CMK (cell line): Measurements from ENCODE around the gene AP2A1.

Experiments
- DNase-seq: peaks from one replicate; pipeline ENCODE4 v3.0.0-alpha.2; 2010; ENCODE audit warnings: low read depth

The AP2A1 gene

DNA sequence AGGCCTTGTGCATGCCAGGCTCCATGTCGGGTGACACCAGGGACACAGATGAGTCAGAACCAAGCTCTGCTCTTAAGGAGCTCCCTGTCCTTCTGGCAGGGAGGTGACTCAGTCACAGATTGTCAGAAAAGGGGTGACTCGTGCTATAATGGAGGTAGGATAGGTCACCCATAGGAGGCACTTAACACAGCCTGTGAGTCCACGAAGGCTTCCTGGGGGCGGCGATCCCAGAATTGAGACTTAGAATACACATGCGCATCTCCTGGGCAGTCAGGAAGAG lies 26.7 kb downstream of the AP2A1 start:
- DNase-seq = no peak

DNA sequence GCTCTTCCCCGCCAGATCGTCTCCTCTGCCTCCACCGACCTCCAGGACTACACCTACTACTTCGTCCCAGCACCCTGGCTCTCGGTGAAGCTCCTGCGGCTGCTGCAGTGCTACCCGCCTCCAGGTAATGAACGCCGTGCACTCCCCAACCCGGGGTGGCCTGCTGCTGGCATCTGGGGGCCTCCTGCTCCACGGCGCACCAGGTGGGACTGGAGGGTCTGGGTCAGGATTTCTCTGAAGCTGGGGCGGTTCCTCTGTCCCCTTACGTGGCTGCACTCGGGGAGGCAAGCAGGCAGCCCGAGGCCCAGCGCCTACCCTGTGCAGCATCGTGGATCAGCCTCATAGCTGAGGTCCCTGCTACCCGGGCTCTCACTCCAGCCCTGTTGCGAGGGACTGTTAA lies 28.8 kb downstream of the AP2A1 start:
- no peak for DNase-seq

DNA sequence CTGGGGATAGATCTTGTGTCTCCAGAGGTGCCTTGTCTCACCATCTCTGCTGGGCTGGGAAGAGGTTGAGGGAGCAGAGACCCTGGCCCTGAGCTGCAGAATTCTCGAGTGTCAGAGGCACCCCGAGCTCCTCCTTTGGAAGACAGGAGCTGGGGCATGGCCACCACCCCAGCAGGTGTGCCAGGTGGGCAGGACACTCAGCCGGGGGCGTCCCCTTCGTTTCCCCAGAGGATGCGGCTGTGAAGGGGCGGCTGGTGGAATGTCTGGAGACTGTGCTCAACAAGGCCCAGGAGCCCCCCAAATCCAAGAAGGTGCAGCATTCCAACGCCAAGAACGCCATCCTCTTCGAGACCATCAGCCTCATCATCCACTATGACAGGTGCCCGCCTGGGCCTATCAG lies 31.8 kb downstream of the AP2A1 start:
- DNase-seq = no peak

DNA sequence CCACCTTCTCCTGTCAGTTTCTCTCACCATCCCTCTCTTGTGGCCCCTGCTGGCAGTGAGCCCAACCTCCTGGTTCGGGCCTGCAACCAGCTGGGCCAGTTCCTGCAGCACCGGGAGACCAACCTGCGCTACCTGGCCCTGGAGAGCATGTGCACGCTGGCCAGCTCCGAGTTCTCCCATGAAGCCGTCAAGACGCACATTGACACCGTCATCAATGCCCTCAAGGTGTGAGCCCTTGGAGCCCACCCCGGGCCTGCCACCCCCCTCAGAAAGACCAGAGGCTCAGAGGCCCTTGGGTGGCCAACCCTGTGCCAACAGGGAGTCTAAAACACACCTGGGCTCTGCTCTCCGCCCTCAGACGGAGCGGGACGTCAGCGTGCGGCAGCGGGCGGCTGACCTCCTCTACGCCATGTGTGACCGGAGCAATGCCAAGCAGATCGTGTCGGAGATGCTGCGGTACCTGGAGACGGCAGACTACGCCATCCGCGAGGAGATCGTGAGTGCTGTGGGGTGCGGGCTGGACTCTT lies 32.5 kb downstream of the AP2A1 start:
- no peak for DNase-seq

DNA sequence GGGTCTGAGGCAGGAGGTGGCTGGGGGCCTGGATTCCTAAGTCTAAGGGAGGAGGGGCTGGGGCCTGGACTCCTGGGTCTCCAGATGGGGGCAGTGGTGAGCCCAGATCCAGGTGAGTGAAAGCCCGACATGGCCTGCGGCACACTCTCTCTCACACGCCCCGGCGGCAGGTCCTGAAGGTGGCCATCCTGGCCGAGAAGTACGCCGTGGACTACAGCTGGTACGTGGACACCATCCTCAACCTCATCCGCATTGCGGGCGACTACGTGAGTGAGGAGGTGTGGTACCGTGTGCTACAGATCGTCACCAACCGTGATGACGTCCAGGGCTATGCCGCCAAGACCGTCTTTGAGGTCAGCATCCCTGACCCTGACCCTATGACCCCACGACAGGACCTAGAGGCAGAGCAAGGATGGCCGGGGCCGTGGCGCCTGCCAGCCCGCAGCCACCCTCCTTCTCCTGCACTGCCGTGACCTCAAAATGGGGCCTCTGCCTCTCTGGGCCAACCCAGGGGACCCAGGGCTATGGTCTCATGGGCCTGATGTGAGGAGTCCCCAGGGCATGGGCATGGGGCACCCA lies 33.1 kb downstream of the AP2A1 start:
- no peak for DNase-seq

DNA sequence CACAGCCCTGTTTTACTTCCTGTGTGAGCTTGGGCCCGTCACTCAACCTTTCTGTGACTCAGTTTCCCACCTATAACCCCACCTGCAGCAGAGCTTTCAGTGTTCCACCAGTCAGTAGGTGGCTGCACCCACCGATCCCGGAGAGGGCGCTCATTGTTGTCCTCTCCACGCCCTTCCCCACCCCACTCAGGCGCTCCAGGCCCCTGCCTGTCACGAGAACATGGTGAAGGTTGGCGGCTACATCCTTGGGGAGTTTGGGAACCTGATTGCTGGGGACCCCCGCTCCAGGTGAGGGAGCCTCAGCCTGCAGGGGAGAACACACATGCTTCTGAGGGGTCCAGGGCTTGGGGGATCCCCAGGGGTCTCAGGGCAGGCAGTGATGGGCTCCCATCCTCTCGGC lies 34.0 kb downstream of the AP2A1 start:
- no peak for DNase-seq

DNA sequence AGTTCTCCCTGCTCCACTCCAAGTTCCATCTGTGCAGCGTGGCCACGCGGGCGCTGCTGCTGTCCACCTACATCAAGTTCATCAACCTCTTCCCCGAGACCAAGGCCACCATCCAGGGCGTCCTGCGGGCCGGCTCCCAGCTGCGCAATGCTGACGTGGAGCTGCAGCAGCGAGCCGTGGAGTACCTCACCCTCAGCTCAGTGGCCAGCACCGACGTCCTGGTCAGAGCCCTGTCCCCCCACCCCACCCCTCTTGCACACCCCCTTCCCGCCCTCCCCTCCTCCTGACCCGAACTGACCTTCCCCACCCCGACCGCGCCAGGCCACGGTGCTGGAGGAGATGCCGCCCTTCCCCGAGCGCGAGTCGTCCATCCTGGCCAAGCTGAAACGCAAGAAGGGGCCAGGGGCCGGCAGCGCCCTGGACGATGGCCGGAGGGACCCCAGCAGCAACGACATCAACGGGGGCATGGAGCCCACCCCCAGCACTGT lies 34.6 kb downstream of the AP2A1 start:
- no peak for DNase-seq

DNA sequence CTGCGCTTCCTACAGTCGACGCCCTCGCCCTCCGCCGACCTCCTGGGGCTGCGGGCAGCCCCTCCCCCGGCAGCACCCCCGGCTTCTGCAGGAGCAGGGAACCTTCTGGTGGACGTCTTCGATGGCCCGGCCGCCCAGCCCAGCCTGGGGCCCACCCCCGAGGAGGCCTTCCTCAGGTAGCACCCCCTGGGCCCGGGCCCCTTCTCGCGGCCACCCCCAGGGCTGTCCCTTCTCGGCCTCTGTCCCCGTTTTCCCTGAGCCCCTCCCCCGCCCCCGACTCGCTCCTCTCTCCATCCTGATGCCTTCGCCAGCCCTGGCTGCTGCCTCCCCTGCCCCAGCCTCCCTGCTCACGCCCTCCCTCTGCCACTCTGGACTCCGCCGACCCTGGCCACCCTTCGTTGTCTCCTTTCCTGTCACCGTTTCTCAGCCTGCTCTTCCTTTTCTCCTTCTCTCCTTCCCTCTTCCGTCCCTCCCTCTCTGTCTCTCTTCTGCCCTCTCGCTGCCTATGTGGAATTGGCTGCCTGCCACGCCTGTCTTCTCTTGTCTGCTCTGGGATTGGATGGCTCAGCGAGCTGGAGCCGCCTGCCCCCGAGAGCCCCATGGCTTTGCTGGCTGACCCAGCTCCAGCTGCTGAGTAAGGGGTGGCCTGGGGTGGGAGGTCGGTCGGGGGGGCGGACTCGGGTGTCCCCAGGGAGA lies 35.3 kb downstream of the AP2A1 start:
- no peak for DNase-seq

DNA sequence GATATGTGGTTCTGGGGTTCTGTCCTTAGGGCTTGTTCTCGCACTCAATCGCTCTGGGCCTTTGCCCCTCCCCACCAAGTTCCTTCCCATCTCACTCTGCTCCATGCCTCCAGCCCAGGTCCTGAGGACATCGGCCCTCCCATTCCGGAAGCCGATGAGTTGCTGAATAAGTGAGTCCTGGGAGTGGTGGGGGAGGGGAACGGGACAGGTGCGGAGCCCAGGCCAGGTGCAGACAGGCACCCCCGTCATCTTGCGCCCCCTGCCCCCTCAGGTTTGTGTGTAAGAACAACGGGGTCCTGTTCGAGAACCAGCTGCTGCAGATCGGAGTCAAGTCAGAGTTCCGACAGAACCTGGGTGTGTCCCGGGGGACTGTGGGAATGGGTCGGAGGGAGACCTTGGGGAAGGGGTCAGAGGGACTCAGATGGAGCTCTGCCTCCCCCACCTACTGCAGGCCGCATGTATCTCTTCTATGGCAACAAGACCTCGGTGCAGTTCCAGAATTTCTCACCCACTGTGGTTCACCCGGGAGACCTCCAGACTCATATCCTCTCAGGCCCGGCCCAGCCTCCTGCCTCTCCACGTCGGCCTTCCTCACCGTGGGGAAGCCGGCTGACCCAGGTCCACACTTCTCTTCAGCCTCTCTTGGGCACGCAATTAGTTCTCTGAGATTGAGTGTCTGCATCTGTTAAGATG lies 36.2 kb downstream of the AP2A1 start:
- no peak for DNase-seq

DNA sequence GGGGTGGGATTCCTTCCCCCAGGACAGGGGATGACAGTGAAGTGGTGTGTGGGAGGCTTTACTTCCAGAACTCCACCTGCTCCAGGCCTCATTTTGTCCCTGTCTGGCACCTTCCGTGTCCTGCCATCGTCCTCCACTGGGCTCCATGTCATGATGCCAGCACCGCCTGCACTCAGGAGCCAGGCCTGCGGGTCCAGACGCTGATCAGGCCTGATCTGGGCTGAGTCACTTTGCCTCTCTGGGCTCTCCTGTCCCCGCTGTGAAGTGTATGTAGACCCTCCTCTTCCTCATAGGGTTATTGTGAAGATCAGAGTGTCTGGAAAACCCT lies 36.7 kb downstream of the AP2A1 start:
- no peak for DNase-seq

DNA sequence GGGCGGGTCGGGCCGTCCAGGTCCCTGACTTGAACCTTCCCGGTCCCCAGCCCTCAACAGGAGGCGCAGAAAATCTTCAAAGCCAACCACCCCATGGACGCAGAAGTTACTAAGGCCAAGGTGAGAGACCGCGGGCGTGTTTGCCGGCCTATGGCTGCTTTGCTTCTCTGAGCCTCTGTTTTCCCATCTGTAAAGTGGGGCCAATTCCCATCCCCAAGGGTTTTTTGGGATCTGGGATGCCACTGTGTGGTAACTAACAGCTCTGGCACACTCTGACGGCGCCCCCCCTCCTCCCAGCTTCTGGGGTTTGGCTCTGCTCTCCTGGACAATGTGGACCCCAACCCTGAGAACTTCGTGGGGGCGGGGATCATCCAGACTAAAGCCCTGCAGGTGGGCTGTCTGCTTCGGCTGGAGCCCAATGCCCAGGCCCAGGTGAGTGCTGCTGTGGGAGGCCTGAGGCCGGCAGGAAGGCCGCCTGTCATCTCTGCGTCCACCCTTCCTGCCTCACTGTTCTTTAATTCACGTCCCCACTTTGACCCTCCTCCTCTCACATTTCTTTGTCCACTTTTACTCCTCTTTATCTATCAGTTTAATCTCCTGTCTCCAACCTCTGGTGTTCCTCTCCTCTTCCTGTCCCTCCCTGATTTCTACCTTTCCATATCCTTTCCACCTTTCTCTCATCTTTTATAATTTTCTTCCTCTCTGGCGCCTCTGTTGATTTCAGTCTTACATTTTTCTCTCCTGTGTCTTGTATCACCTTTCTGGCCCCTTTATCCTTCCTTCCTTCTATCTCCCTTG lies 39.2 kb downstream of the AP2A1 start:
- no peak for DNase-seq

DNA sequence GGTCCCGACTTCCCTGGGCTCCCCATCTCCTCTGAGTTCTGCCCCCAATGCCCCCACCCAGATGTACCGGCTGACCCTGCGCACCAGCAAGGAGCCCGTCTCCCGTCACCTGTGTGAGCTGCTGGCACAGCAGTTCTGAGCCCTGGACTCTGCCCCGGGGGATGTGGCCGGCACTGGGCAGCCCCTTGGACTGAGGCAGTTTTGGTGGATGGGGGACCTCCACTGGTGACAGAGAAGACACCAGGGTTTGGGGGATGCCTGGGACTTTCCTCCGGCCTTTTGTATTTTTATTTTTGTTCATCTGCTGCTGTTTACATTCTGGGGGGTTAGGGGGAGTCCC lies 39.8 kb downstream of the AP2A1 start:
- DNase-seq = no peak

DNA sequence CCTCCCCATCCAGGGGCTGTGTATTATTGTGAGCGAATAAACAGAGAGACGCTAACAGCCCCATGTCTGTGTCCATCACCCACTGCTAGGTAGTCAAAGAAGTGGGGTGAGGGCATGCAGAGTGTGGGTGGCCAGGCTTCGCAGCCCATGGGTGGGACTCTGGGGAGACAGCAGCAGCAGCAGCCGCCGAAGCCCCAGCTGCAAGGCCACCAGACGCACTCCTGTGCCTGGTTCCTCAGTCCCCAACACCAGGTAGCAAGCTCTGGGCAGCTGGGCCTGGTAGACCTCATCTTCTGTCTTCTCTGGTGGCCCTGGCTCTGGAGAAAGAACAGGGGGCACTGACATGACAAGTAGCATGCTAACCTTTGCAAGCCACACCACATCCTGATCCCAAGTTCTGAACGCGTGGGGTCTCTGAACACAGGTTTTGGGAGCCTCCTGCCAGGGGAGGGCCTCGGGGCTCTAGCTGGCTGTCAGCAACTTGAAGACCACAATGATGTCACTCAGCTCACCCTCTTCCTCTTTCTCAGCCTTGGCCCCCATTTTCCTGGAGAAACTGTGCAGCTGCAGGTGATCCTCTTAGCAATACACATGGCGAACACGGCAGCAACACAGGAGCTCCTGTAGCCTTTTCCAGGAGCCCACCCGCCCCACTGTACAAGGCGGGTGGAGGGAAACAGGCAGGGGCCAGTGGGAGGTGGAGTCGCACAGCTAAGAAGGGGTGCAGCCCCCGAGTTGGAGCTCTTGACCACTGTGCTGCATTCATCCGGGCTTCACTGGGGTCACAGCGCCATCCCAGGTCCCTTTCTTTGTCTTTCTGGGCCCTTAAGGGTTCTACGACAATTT lies 40.5 kb downstream of the AP2A1 start:
- peak; percentile 43 for DNase-seq

DNA sequence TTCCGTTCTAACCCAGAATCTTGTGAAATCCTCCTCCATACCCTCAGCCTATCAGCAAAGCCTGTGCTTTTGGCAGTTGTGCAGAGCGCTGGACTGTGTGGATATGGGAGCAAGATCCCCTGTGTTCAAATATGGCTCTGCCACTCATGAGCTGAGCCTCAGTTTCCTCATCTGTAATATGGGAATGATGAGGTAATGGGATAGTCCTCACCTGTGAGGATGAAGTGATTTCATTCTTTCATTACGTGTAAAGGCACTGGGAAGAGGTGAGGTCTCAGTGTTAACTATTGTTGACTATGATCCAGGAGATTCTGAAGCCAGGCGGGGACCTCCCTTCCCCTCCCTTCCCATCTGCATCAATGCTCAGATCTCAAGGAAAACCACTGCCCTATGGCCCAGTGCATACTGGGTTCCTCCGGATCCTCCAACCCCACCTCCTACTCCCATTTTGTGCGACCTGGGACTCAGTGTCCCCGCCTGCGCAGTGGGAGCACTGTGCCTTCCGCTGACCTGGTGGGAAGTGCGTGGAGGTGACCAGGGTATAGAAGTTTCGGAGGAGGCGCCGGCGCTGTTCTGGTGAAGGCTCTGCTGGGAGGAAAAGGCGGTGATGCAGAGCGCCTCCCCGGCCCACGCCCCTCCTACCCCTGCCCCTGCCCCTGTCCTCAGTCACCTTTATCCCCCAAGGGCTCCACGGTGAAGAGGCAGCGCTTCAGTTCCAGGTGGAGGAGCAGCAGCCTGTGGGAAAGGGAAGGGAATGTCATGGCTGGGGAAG lies 41.3 kb downstream of the AP2A1 start:
- no peak for DNase-seq

DNA sequence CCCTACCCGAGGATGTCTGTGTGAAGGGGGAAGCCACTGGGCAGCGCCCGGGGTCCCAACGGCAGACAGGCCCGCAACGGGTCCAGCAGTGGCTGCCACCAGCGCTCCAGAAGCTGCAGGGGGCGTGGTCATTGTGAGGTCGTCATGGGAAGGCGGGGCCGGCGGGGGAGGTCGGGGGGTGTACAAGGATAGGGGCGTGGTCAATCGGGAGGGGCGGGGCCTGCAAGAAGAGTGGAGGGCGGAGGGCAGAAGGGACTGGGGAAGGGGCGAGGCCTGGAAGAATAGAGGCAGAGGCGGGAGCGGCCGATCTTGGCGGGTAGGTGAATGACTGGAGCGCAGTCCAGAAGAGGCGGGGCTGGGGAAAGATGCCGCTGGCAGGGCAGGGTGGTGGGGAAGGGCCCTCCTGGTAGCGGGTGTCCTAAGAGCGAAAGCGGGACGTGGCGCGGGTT lies 41.9 kb downstream of the AP2A1 start:
- DNase-seq = no peak

DNA sequence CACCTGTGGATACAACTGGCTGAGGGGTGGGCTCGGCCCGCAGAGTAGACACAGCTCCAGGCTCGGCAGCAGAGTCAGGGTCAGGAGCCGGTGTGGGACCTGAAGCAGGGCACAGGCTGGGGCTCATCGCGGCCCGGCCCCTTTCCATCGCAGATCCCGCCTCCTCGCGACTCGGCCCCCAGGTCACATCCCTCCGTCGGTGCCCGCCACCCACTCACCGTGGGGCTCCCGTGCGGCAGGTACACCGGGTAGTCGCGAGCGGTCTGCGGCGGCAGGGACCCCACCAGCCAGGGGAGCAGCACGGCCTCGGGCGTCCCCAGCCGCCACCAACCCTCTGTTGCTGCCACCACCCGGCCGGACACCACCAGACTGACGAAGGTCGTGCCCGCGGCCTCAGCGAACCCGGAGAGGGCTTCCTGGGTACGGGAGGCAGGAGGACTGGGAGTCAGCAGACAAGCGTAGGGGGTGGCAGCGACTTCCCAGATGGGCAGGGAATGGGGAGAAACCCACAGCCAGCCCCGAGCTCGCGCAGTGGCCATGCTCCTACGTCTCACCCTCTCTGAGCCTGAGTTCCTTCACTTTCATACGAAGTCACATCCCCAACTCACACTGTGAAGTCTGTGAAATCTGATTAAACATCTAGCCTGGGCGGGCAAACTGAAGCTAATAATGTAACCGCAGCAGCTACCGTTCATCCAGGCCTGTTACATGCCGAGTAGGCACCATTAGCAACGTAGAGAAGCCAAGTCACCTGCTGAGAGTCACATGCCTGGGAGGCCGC lies 42.5 kb downstream of the AP2A1 start:
- DNase-seq = no peak

DNA sequence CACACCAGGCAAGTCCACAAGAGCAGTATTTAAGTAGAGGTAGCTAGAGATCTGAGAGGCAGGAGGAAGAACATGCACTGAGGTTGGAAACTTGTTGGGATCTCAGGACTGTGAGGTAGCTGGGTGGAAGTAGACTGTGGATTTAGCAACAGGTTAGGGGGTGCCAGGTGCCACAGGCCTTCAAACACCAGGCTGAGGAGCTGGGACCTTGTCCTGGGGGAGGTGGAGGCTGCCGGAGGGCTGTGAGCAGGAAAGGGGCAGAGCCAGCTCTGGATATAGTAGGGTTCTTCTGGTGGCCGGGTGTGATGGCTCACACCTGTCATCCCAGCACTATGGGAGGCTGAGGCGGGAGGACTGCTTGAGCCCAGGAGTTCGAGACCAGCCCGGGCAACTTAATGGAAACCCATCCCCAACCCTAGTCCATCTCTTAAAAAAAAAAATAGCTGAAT lies 43.2 kb downstream of the AP2A1 start:
- DNase-seq = no peak

DNA sequence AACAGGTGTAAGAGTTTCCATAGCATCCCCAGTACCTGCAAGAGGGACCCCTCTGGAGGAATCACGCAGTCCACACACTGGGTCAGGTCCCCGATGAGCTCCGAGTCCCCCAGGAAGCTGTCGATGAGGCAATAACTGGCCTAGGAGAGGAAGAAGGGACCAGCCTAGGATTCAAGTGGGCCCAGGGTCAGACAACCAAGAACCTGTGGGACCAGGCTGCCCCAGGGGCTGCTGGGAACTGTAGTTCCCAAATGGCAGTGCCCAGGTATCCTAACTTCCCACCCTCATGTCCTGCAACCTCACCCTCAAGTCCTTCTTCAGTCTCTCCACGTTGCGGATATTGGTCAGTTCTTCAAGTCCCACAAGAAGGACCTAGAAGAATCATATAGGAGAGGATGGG lies 44.5 kb downstream of the AP2A1 start:
- no peak for DNase-seq

DNA sequence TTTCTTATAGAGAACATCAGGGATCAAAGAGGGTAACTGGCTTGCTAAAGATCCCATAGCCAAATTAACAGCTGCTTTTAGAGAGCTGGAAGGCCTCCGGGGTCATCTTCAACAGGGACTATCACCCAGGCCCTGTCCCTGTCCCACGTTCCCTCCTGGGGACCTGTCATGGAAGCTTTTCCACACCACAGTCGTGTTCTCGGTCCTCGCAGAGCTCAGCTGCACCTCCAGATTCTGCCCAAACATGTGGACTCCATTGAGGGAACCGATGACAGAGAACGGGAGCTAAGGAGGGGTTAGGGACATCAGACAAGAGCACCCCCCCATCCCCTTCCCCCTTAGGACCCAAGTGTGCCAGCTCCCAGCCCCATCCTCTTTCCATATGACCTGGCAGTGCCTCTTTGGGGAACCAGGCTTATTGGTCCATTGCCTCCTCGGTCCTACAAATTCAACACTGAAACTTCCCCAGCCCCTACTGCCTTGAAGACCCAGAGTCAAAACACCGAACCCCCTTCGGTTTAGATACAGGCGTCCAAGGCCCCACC lies 45.7 kb downstream of the AP2A1 start:
- no peak for DNase-seq
